H9 (cell line): ENCODE data around the gene ATP5MC2. TPM values are rescaled to one million over a fixed set of nuclear protein-coding genes. Genes with fewer than 3 reads are reported as not detected.

ENCODE experiments used
- DNase-seq: peaks from one replicate; pipeline ENCODE4 v3.0.0-alpha.2; 2017
- H2AFZ ChIP-seq: one replicate; pipeline ENCODE4 v1.6.1; 2013; ENCODE audit warnings: mild to moderate bottlenecking, low read length, control low read depth, moderate library complexity
- H2AK5ac ChIP-seq: 2 replicates; pipeline ENCODE4 v1.6.1; 2013; ENCODE audit warnings: low read length, control low read depth, mixed read lengths; ENCODE audit not compliant: insufficient read length
- H2BK120ac ChIP-seq: one replicate; pipeline ENCODE4 v1.6.1; 2013; ENCODE audit warnings: low read depth, mild to moderate bottlenecking, low read length, control low read depth, inconsistent platforms; ENCODE audit not compliant: poor library complexity, severe bottlenecking
- H2BK12ac ChIP-seq: 2 replicates; pipeline ENCODE4 v1.6.1; 2013; ENCODE audit warnings: low read length, control low read depth, mixed read lengths, low read depth; ENCODE audit not compliant: insufficient read length
- H2BK15ac ChIP-seq: 2 replicates; pipeline ENCODE4 v1.6.1; 2013; ENCODE audit warnings: low read depth, low read length, control low read depth
- H2BK20ac ChIP-seq: one replicate; pipeline ENCODE4 v1.6.1; 2013; ENCODE audit warnings: low read depth, mild to moderate bottlenecking, low read length, control low read depth, inconsistent platforms; ENCODE audit not compliant: poor library complexity, severe bottlenecking
- H2BK5ac ChIP-seq: 2 replicates; pipeline ENCODE4 v1.6.1; 2013; ENCODE audit warnings: low read length, control low read depth, mixed read lengths; ENCODE audit not compliant: insufficient read length
- H3K14ac ChIP-seq: 2 replicates; pipeline ENCODE4 v1.6.1; 2013; ENCODE audit warnings: low read length, control low read depth; ENCODE audit not compliant: insufficient read depth
- H3K18ac ChIP-seq: 2 replicates; pipeline ENCODE4 v1.6.1; 2013; ENCODE audit warnings: low read depth, mild to moderate bottlenecking, mixed read lengths, low read length, control low read depth; ENCODE audit not compliant: insufficient read length
- H3K23ac ChIP-seq: 2 replicates; pipeline ENCODE4 v1.6.1; 2013; ENCODE audit warnings: low read length, control low read depth, mixed read lengths, low read depth; ENCODE audit not compliant: insufficient read length
- H3K23me2 ChIP-seq: 2 replicates; pipeline ENCODE4 v1.6.1; 2013; ENCODE audit warnings: low read depth, mild to moderate bottlenecking, mixed read lengths, low read length, control low read depth; ENCODE audit not compliant: insufficient read length, poor library complexity, severe bottlenecking
- H3K27ac ChIP-seq: 2 replicates; pipeline ENCODE4 v1.5.1; 2013; ENCODE audit warnings: low read length, control low read depth, mixed read lengths, low read depth; ENCODE audit not compliant: insufficient read length
- H3K27me3 ChIP-seq: 2 replicates; pipeline ENCODE4 v1.6.1; 2013; ENCODE audit warnings: low read length, control low read depth, inconsistent platforms; ENCODE audit not compliant: insufficient read depth
- H3K4ac ChIP-seq: 2 replicates; pipeline ENCODE4 v1.6.1; 2013; ENCODE audit warnings: low read depth, mild to moderate bottlenecking, control low read depth, inconsistent platforms, low read length, moderate library complexity
- H3K4me1 ChIP-seq: 2 replicates; pipeline ENCODE4 v1.6.1; 2013; ENCODE audit warnings: low read length, control low read depth, inconsistent platforms; ENCODE audit not compliant: insufficient read depth
- H3K4me2 ChIP-seq: 2 replicates; pipeline ENCODE4 v1.6.1; 2013; ENCODE audit warnings: low read length, control low read depth, mixed read lengths; ENCODE audit not compliant: insufficient read length, insufficient read depth
- H3K56ac ChIP-seq: 2 replicates; pipeline ENCODE4 v1.6.1; 2013; ENCODE audit warnings: low read depth, mild to moderate bottlenecking, mixed read lengths, low read length, control low read depth; ENCODE audit not compliant: insufficient read length
- H3K79me1 ChIP-seq: 2 replicates; pipeline ENCODE4 v1.6.1; 2013; ENCODE audit warnings: low read depth, mild to moderate bottlenecking, moderate library complexity, low read length, control low read depth, inconsistent platforms; ENCODE audit not compliant: insufficient read depth, poor library complexity, severe bottlenecking
- H3K79me2 ChIP-seq: 2 replicates; pipeline ENCODE4 v1.6.1; 2013; ENCODE audit warnings: low read length, control low read depth, inconsistent platforms; ENCODE audit not compliant: insufficient read depth
- H3K9ac ChIP-seq: 2 replicates; pipeline ENCODE4 v1.6.1; 2013; ENCODE audit warnings: low read length, control low read depth, mixed read lengths; ENCODE audit not compliant: insufficient read length; ENCODE audit errors: extremely low read depth
- H3K9me3 ChIP-seq: one replicate; pipeline ENCODE4 v1.6.1; 2013; ENCODE audit warnings: low read depth, low read length, inconsistent platforms; ENCODE audit not compliant: control insufficient read depth
- H3T11ph ChIP-seq: one replicate; pipeline ENCODE4 v1.6.1; 2013; ENCODE audit warnings: mild to moderate bottlenecking, low read length, control low read depth, inconsistent platforms
- H4K20me1 ChIP-seq: one replicate; pipeline ENCODE4 v1.6.1; 2013; ENCODE audit not compliant: control insufficient read depth, insufficient read length, insufficient read depth
- H4K5ac ChIP-seq: 2 replicates; pipeline ENCODE4 v1.6.1; 2013; ENCODE audit warnings: low read depth, mild to moderate bottlenecking, mixed read lengths, low read length, control low read depth; ENCODE audit not compliant: insufficient read length
- H4K8ac ChIP-seq: replicated peaks from 2 replicates; pipeline ENCODE4 v1.6.1; 2013; ENCODE audit warnings: low read length, control low read depth, mixed read lengths, low read depth; ENCODE audit not compliant: insufficient read length
- H4K91ac ChIP-seq: 2 replicates; pipeline ENCODE4 v1.6.1; 2013; ENCODE audit warnings: low read depth, mild to moderate bottlenecking, moderate library complexity, mixed read lengths, low read length, control low read depth; ENCODE audit not compliant: insufficient read length
- H3K27ac Mint-ChIP-seq, 3 experiments: 2 replicates in 2 of 3; 3 replicates in 1 of 3; pipeline ENCODE4 v1.8.0; 2020 to 2021; ENCODE audit warnings: mixed read lengths in 3 of 3, mild to moderate bottlenecking in 1 of 3, moderate library complexity in 1 of 3
- H3K27me3 Mint-ChIP-seq: 2 replicates; pipeline ENCODE4 v1.8.0; 2021; ENCODE audit warnings: low read depth, mild to moderate bottlenecking, moderate library complexity, mixed read lengths
- H3K36me3 Mint-ChIP-seq, 3 experiments: 2 replicates in 2 of 3; 3 replicates in 1 of 3; pipeline ENCODE4 v1.8.0; 2020 to 2021; ENCODE audit warnings: low read depth in 3 of 3, mixed read lengths in 3 of 3; ENCODE audit not compliant: insufficient read depth in 1 of 3
- H3K4me1 Mint-ChIP-seq, 2 experiments: 2 replicates each; pipeline ENCODE4 v1.8.0; 2020; ENCODE audit warnings: mixed read lengths in 2 of 2
- H3K4me3 Mint-ChIP-seq, 2 experiments: 2 replicates in 1 of 2; 3 replicates in 1 of 2; pipeline ENCODE4 v1.8.0; 2020 to 2021; ENCODE audit warnings: mild to moderate bottlenecking in 2 of 2, mixed read lengths in 2 of 2, moderate library complexity in 1 of 2
- H3K9me3 Mint-ChIP-seq, 2 experiments: 2 replicates in 1 of 2; 3 replicates in 1 of 2; pipeline ENCODE4 v1.8.0; 2020; ENCODE audit warnings: mild to moderate bottlenecking in 2 of 2, mixed read lengths in 2 of 2, moderate library complexity in 1 of 2
- CTCF ChIP-seq: fragments of 200-600 bp; sonication (generic); conservative IDR thresholded peaks from 3 replicates; pipeline ENCODE4 v1.8.0; 2021; ENCODE audit warnings: antibody characterized with exemption, mild to moderate bottlenecking
- WGBS: extraction: QIAGEN DNeasy Blood & Tissue Kit; methylation state at CpG from one replicate; pipeline ENCODE4 v1.1.7; 2013; ENCODE audit warnings: missing lambda C conversion rate, low lambda C conversion rate, mixed read lengths; ENCODE audit not compliant: insufficient read length; ENCODE audit errors: extremely low coverage; 5-methylcytosine and 5-hydroxymethylcytosine counted together
- total RNA-seq: library from RNA; stranded (reverse); gene quantifications from 2 replicates; pipeline ENCODE4 v1.2.1, GENCODE V29; 2021

Gene ATP5MC2
- total RNA-seq, 1 experiment from 2014 or later: 379 TPM

GRCh38 chr12:53684654-53685220 is 8.9 kb upstream of the ATP5MC2 start:
- WGBS: no CpG with 5 or more reads among the region's 3 CpGs
- no peak for TF ChIP-seq CTCF
- Histone ChIP-seq H3K23ac (no peak overlapping the region), H4K5ac (no peak overlapping the region), H2BK120ac (no peak overlapping the region), H3K23me2 (no peaks in the 10 kb centered on the region), H2BK12ac (no peak overlapping the region), H2BK5ac (no peak overlapping the region), H4K91ac (no peak overlapping the region), H3K56ac (no peak overlapping the region), H3K79me2 (no peaks in the 10 kb centered on the region), H3K14ac (no peak overlapping the region), H2AFZ (no peak overlapping the region), H3K18ac (no peak overlapping the region), H3K4me1 (no peaks in the 10 kb centered on the region), H2BK20ac (no peak overlapping the region), H3T11ph (no peak overlapping the region), H3K27ac (no peak overlapping the region), H3K79me1 (no peaks in the 10 kb centered on the region), H3K9me3 (no peaks in the 10 kb centered on the region), H2AK5ac (no peak overlapping the region), H3K4ac (no peak overlapping the region), H3K27me3 (no peaks in the 10 kb centered on the region), H2BK15ac (no peak overlapping the region), H4K20me1 (no peaks in the 10 kb centered on the region), H4K8ac (no peak overlapping the region), H3K9ac (no peak overlapping the region), H3K4me2 (no peak overlapping the region)
- no peaks in the 10 kb centered on the region for H3K36me3 Mint-ChIP-seq
- no peak for DNase-seq
- H3K9me3 Mint-ChIP-seq: no peaks in the 10 kb centered on the region
- no peaks in the 10 kb centered on the region; the same call in 1 of the 2 replicates for H3K27me3 Mint-ChIP-seq
- H3K27ac Mint-ChIP-seq: peak overlapping the region in 1 of 3 experiments; percentile 42; a peak in 1 of 7 replicates
- no peak overlapping the region for H3K4me3 Mint-ChIP-seq
- peaks cover 5 to 16% of the 10 kb centered on the region in 2 experiments for H3K4me1 Mint-ChIP-seq
